ENCODE measurements around the gene TMEM163. TPM values are rescaled to one million over a fixed set of nuclear protein-coding genes. Genes with fewer than 3 reads are reported as not detected.

TMEM163 gene
- total RNA-seq, 4 donors from 2014 or later = 0.42 to 1.3 (median 1.1) TPM

DNA sequence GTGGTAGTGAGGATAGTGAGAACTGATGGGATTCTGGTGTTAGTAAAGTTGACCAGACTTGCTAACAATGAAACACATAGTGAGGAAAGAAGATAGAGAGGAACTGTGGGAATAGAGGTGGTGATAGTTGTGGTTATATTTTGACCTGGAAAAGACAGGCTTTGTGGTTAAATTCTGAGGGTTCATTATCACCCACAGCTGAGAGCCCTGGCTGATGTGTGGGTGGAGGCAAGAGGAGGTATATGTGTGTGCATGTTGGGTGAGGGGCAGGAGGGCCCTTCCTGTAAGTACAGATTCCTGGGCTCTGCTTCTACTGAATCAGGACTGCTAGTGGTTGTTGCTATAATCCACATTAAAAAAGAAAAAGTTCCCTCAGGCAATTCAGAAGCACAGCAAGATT lies 26.2 kb upstream of the TMEM163 start:
- H3K27me3 ChIP-seq = no peaks in the 10 kb centered on the region
- H3K4me3 ChIP-seq = no peak overlapping the region
- no peaks in the 10 kb centered on the region for H3K4me1 ChIP-seq
- no peak for DNase-seq (ENCODE audit: extremely low spot score)
- TF ChIP-seq POLR2A (IDR thresholded peaks at IDR 0.05; ENCODE audit: low read depth) = no peak
- no peak for TF ChIP-seq CTCF (IDR thresholded peaks at IDR 0.05)
- no peak for TF ChIP-seq EP300 (IDR thresholded peaks at IDR 0.05)
- TF ChIP-seq POLR2AphosphoS5 (IDR thresholded peaks at IDR 0.05) = no peak
- H3K9me3 ChIP-seq = no peaks in the 10 kb centered on the region
- intact Hi-C loops (cut with DNase I) = no loop called here
- H3K27ac ChIP-seq (replicated peaks in 1 of 4) = no peak overlapping the region
- H3K36me3 ChIP-seq = no peaks in the 10 kb centered on the region

GRCh38 chr2:134739879-134740301 lies 21.1 kb upstream of the TMEM163 start:
- Histone ChIP-seq H3K4me3 (no peak overlapping the region), H3K36me3 (no peaks in the 10 kb centered on the region), H3K27ac (replicated peaks in 1 of 4) (no peak overlapping the region), H3K9me3 (no peaks in the 10 kb centered on the region), H3K4me1 (no peaks in the 10 kb centered on the region), H3K27me3 (peaks cover 0 to 15% (median 0%) of the 10 kb centered on the region in 4 donors)
- DNase-seq (ENCODE audit: extremely low spot score) = peak; percentile 89
- TF ChIP-seq EP300 (IDR thresholded peaks at IDR 0.05) (no peak), POLR2A (IDR thresholded peaks at IDR 0.05; ENCODE audit: low read depth) (no peak), CTCF (IDR thresholded peaks at IDR 0.05) (no peak), POLR2AphosphoS5 (IDR thresholded peaks at IDR 0.05) (no peak)
- 69% methylated on average over 6 of the region's 6 CpGs for WGBS
- intact Hi-C loops (cut with DNase I) = no loop called here

GRCh38 chr2:134739236-134739878 lies 20.6 kb upstream of the TMEM163 start:
- DNase-seq (ENCODE audit: extremely low spot score) = peak; percentile 74
- 86% methylated on average over 1 of the region's 1 CpG for WGBS
- Histone ChIP-seq H3K36me3 (no peaks in the 10 kb centered on the region), H3K4me3 (no peak overlapping the region), H3K9me3 (no peaks in the 10 kb centered on the region), H3K27ac (replicated peaks in 1 of 4) (no peak overlapping the region), H3K27me3 (peaks cover 0 to 17% (median 0%) of the 10 kb centered on the region in 4 donors), H3K4me1 (no peaks in the 10 kb centered on the region)
- intact Hi-C loops (cut with DNase I) = no loop called here
- TF ChIP-seq EP300 (IDR thresholded peaks at IDR 0.05) (no peak), POLR2A (IDR thresholded peaks at IDR 0.05; ENCODE audit: low read depth) (no peak), POLR2AphosphoS5 (IDR thresholded peaks at IDR 0.05) (no peak), CTCF (IDR thresholded peaks at IDR 0.05) (no peak)

- 68% methylated on average over 2 of the region's 2 CpGs for WGBS
These were observed 19.5 kb upstream of the TMEM163 start for GRCh38 chr2:134738141-134738870.

More at GRCh38 chr2:134738141-134738870, 19.5 kb upstream of the TMEM163 start:
- Histone ChIP-seq H3K36me3 (no peaks in the 10 kb centered on the region), H3K4me3 (no peak overlapping the region), H3K4me1 (no peaks in the 10 kb centered on the region), H3K9me3 (no peaks in the 10 kb centered on the region), H3K27ac (replicated peaks in 1 of 4) (no peak overlapping the region), H3K27me3 (peaks cover 0 to 18% (median 0%) of the 10 kb centered on the region in 4 donors)
- intact Hi-C loops (cut with DNase I) = no loop called here
- TF ChIP-seq POLR2AphosphoS5 (IDR thresholded peaks at IDR 0.05) (no peak), EP300 (IDR thresholded peaks at IDR 0.05) (no peak), POLR2A (IDR thresholded peaks at IDR 0.05; ENCODE audit: low read depth) (no peak), CTCF (IDR thresholded peaks at IDR 0.05) (no peak)
- peak; percentile 66 for DNase-seq (ENCODE audit: extremely low spot score)

All from esophagus muscularis mucosa (tissue), 4 donors.